ENCODE data around the gene CDC27. TPM values are rescaled to one million over a fixed set of nuclear protein-coding genes. Genes with fewer than 3 reads are reported as not detected.

CDC27 gene
- total and polyA plus RNA-seq, 2 donors (not counting 1 experiment from before 2014, with no cell fraction given), result 20.5 to 90.7 TPM

- no CpG with 5 or more reads among the region's 3 CpGs for WGBS (ENCODE audit: insufficient coverage)
- TF ChIP-seq CTCF (IDR thresholded peaks at IDR 0.05), result no peak
- ChIA-PET POLR2A (no interaction called here), CTCF (no interaction called here)
- peaks cover 30% of the 10 kb centered on the region for H3K79me2 ChIP-seq (ENCODE audit: control insufficient read depth, insufficient read depth, low read length)
- no peak overlapping the region for H2AFZ ChIP-seq (ENCODE audit: insufficient read depth, low read depth, low read length, poor library complexity, severe bottlenecking)
- ATAC-seq (ENCODE audit: low read depth) (no peak), DNase-seq (no peak)
- intact Hi-C loops (cut with micrococcal nuclease), result no loop called here
- no peak overlapping the region for H3K27ac ChIP-seq (ENCODE audit: low read length in 2 of 2)
- H3K36me3 ChIP-seq (replicated peaks in 1 of 2; ENCODE audit: control extremely low read depth in 1 of 2, control insufficient read depth in 1 of 2, extremely low read depth in 1 of 2, insufficient read depth in 2 of 2, low read length in 1 of 2), result peaks cover 0 to 7% of the 10 kb centered on the region in 2 experiments
- Mint-ChIP-seq H3K9me3 (ENCODE audit: insufficient read depth) (no peaks in the 10 kb centered on the region), H3K27me3 (no peaks in the 10 kb centered on the region), H3K4me3 (no peak overlapping the region), H3K27ac (no peak overlapping the region), H3K4me1 (peaks cover 2% of the 10 kb centered on the region)
- H3K27me3 ChIP-seq (replicated peaks in 1 of 4; ENCODE audit: control extremely low read depth in 1 of 4, control insufficient read depth in 3 of 4, insufficient read depth in 4 of 4, low read length in 3 of 4), result no peaks in the 10 kb centered on the region
- no peaks in the 10 kb centered on the region for H3K4me1 ChIP-seq (ENCODE audit: control insufficient read depth in 2 of 2, insufficient read depth in 2 of 2, low read length in 2 of 2)
- H3K4me2 ChIP-seq (replicated peaks; ENCODE audit: low read depth, low read length, poor library complexity, severe bottlenecking), result no peak overlapping the region
- no peak overlapping the region for H3K9ac ChIP-seq (ENCODE audit: low read length)
- H3K9me3 ChIP-seq (ENCODE audit: control extremely low read depth in 1 of 3, control insufficient read depth in 2 of 3, insufficient read depth in 1 of 3, low read length in 2 of 3), result no peaks in the 10 kb centered on the region
- H4K20me1 ChIP-seq (ENCODE audit: control insufficient read depth, insufficient read depth, low read length, poor library complexity, severe bottlenecking), result peaks cover 12% of the 10 kb centered on the region
- H3K4me3 ChIP-seq (ENCODE audit: control extremely low read depth in 1 of 5, extremely low read depth in 1 of 5, insufficient read depth in 1 of 5, low read depth in 2 of 5, low read length in 4 of 5), result no peak overlapping the region
These were observed 110.3 kb downstream of the CDC27 start for GRCh38 chr17:47078801-47079200.

GRCh38 chr17:47077576-47077975 lies 111.5 kb downstream of the CDC27 start:
- H3K27ac Mint-ChIP-seq, result no peak overlapping the region
- ATAC-seq (ENCODE audit: low read depth) (no peak), DNase-seq (no peak)
- H3K27ac ChIP-seq (ENCODE audit: low read length in 2 of 2), result no peak overlapping the region
- H3K36me3 ChIP-seq (replicated peaks in 1 of 2; ENCODE audit: control extremely low read depth in 1 of 2, control insufficient read depth in 1 of 2, extremely low read depth in 1 of 2, insufficient read depth in 2 of 2, low read length in 1 of 2), result peaks cover 0 to 7% of the 10 kb centered on the region in 2 experiments
- ChIA-PET POLR2A (no interaction called here), CTCF (no interaction called here)
- no peaks in the 10 kb centered on the region for H4K20me1 ChIP-seq (ENCODE audit: control insufficient read depth, insufficient read depth, low read length, poor library complexity, severe bottlenecking)
- no peak for TF ChIP-seq EZH2 (IDR thresholded peaks at IDR 0.05; ENCODE audit: borderline replicate concordance, insufficient read depth, low read depth, low read length, poor library complexity, severe bottlenecking)
- no peak for TF ChIP-seq CTCF (IDR thresholded peaks at IDR 0.05)
- no peaks in the 10 kb centered on the region for H3K27me3 ChIP-seq (replicated peaks in 1 of 4; ENCODE audit: control extremely low read depth in 1 of 4, control insufficient read depth in 3 of 4, insufficient read depth in 4 of 4, low read length in 3 of 4)
- no peaks in the 10 kb centered on the region for H3K9me3 ChIP-seq (ENCODE audit: control extremely low read depth in 1 of 3, control insufficient read depth in 2 of 3, insufficient read depth in 1 of 3, low read length in 2 of 3)
- no peak overlapping the region for H3K4me3 ChIP-seq (ENCODE audit: control extremely low read depth in 1 of 5, extremely low read depth in 1 of 5, insufficient read depth in 1 of 5, low read depth in 2 of 5, low read length in 4 of 5)
- peaks cover 0 to 3% of the 10 kb centered on the region in 2 donors for H3K4me1 ChIP-seq (ENCODE audit: control insufficient read depth in 2 of 2, insufficient read depth in 2 of 2, low read length in 2 of 2)
- no peak overlapping the region for H3K9ac ChIP-seq (ENCODE audit: low read length)
- no peak overlapping the region for H2AFZ ChIP-seq (ENCODE audit: insufficient read depth, low read depth, low read length, poor library complexity, severe bottlenecking)
- H3K4me3 Mint-ChIP-seq, result no peak overlapping the region
- no peaks in the 10 kb centered on the region for H3K9me3 Mint-ChIP-seq (ENCODE audit: insufficient read depth)
- intact Hi-C loops (cut with micrococcal nuclease), result no loop called here
- WGBS (ENCODE audit: insufficient coverage), result no CpG with 5 or more reads among the region's 2 CpGs
- peaks cover 24% of the 10 kb centered on the region for H3K79me2 ChIP-seq (ENCODE audit: control insufficient read depth, insufficient read depth, low read length)
- H3K4me1 Mint-ChIP-seq, result peaks cover 7% of the 10 kb centered on the region
- no peaks in the 10 kb centered on the region for H3K27me3 Mint-ChIP-seq
- no peak overlapping the region for H3K4me2 ChIP-seq (replicated peaks; ENCODE audit: low read depth, low read length, poor library complexity, severe bottlenecking)

Data from B cell (primary cell).